HL-60 (cell line): ENCODE results near the gene VPS13D.

ENCODE experiments used
- CTCF ChIP-seq: IDR thresholded peaks from one replicate; pipeline ENCODE4 v1.5.1; 2011; ENCODE audit warnings: low read length, control low read depth, inconsistent platforms; ENCODE audit not compliant: insufficient read depth
- GABPA ChIP-seq: IDR thresholded peaks from 2 replicates; pipeline ENCODE4 v1.6.1; 2012; ENCODE audit warnings: low read depth
- TF ChIP-seq, protein P1 (sequence below): IDR thresholded peaks from 2 replicates; pipeline ENCODE4 v1.6.1; 2012; ENCODE audit warnings: low read depth; ENCODE audit not compliant: insufficient replicate concordance

DNA sequence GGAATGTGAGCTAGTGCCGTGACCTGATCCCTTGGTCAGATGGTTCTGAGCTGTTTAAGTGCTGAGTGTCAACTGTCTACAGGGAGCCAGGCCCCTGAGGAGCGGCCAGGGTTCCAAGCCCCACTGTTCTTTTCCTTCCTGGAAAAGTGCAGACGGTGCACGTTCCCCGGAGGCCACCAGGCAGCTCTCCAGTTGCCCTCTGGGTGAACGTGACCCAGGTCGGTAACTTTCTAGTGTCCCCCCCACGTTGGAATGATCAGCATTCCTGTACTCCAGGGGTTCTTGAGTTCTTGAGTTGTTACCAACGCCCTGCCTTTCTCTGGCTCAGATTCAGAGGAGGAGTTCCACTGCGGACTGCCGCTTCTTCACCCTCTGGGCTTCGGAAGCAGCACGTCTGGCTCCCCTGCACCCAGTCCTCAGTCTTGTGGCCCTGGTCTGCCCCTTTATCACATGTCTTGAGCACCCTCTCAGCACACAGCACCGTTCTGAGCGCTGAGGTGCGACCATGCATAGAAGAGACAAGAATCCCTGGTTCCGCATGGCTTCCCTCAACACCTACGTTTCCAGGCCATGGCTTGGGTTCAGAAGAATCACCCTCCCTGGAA is 256.7 kb downstream of the VPS13D start:
- TF ChIP-seq CTCF (no peak), GABPA (no peak)
- TF ChIP-seq, protein P1, sequence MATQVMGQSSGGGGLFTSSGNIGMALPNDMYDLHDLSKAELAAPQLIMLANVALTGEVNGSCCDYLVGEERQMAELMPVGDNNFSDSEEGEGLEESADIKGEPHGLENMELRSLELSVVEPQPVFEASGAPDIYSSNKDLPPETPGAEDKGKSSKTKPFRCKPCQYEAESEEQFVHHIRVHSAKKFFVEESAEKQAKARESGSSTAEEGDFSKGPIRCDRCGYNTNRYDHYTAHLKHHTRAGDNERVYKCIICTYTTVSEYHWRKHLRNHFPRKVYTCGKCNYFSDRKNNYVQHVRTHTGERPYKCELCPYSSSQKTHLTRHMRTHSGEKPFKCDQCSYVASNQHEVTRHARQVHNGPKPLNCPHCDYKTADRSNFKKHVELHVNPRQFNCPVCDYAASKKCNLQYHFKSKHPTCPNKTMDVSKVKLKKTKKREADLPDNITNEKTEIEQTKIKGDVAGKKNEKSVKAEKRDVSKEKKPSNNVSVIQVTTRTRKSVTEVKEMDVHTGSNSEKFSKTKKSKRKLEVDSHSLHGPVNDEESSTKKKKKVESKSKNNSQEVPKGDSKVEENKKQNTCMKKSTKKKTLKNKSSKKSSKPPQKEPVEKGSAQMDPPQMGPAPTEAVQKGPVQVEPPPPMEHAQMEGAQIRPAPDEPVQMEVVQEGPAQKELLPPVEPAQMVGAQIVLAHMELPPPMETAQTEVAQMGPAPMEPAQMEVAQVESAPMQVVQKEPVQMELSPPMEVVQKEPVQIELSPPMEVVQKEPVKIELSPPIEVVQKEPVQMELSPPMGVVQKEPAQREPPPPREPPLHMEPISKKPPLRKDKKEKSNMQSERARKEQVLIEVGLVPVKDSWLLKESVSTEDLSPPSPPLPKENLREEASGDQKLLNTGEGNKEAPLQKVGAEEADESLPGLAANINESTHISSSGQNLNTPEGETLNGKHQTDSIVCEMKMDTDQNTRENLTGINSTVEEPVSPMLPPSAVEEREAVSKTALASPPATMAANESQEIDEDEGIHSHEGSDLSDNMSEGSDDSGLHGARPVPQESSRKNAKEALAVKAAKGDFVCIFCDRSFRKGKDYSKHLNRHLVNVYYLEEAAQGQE, result no peak
